ENCODE data around the gene USP27X. TPM values are rescaled to one million over a fixed set of nuclear protein-coding genes. Genes with fewer than 3 reads are reported as not detected.

The USP27X gene
- total RNA-seq, 4 donors from 2014 or later, result 3.1 to 5.0 (median 4.6) TPM

DNA sequence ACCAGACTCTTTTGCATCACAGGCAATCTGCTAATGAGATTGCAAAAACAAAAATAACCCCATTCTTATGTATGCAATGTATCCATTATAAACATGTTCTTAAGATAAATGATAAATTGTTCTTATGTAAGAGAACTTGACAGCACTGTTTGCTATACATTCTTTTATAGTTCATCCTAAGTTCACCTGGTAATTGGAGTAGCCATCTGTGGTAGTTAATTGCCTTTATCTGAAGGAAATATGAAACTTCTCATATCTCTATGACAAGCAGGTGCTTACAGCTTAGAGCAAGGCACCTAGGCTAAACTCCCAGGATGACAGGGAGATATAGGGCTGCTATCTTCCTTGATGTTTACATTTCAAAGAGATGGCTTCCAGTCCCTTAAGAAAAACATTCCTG, 21.8 kb downstream of the USP27X start:
- Histone ChIP-seq H3K4me1 (no peaks in the 10 kb centered on the region), H3K36me3 (no peaks in the 10 kb centered on the region), H3K4me3 (no peak overlapping the region), H3K9me3 (no peaks in the 10 kb centered on the region), H3K27ac (no peak overlapping the region), H3K27me3 (peaks cover 7% of the 10 kb centered on the region)
- TF ChIP-seq POLR2AphosphoS5 (IDR thresholded peaks at IDR 0.05) (no peak), POLR2A (IDR thresholded peaks at IDR 0.05) (no peak), EP300 (IDR thresholded peaks at IDR 0.05) (no peak)
- TF ChIP-seq, protein P1, sequence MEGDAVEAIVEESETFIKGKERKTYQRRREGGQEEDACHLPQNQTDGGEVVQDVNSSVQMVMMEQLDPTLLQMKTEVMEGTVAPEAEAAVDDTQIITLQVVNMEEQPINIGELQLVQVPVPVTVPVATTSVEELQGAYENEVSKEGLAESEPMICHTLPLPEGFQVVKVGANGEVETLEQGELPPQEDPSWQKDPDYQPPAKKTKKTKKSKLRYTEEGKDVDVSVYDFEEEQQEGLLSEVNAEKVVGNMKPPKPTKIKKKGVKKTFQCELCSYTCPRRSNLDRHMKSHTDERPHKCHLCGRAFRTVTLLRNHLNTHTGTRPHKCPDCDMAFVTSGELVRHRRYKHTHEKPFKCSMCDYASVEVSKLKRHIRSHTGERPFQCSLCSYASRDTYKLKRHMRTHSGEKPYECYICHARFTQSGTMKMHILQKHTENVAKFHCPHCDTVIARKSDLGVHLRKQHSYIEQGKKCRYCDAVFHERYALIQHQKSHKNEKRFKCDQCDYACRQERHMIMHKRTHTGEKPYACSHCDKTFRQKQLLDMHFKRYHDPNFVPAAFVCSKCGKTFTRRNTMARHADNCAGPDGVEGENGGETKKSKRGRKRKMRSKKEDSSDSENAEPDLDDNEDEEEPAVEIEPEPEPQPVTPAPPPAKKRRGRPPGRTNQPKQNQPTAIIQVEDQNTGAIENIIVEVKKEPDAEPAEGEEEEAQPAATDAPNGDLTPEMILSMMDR (IDR thresholded peaks at IDR 0.05), result no peak
- ATAC-seq, result no peak

DNA sequence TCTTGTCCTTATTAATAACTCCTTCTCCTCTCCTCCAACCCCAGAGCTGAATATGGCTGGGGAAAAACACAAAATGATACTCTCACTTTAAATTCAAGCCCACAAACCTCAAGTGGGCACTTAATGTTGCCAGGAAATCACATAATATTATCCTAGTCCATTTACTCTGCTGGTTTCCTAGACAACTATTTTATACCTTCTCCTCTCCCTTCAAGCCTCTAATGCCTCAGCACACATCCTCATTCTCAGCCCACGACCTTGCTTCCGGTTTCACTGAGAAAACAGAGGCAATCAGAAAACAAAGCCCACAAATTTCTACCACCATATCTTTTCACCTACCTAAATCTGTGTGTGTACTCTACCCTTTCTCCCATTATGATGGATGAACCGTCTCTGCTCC, 31.1 kb downstream of the USP27X start:
- Histone ChIP-seq H3K27ac (no peak overlapping the region), H3K4me3 (no peak overlapping the region), H3K4me1 (no peaks in the 10 kb centered on the region), H3K27me3 (no peaks in the 10 kb centered on the region), H3K36me3 (no peaks in the 10 kb centered on the region), H3K9me3 (no peaks in the 10 kb centered on the region)
- TF ChIP-seq POLR2A (IDR thresholded peaks at IDR 0.05) (no peak), EP300 (IDR thresholded peaks at IDR 0.05) (no peak), POLR2AphosphoS5 (IDR thresholded peaks at IDR 0.05) (no peak)
- TF ChIP-seq, protein P1 (IDR thresholded peaks at IDR 0.05), result no peak
- ATAC-seq, result no peak
- WGBS, 2 donors (ENCODE audit: low coverage in 1 of 2), result 27 to 60% methylated on average over 3 of the region's 3 CpGs

DNA sequence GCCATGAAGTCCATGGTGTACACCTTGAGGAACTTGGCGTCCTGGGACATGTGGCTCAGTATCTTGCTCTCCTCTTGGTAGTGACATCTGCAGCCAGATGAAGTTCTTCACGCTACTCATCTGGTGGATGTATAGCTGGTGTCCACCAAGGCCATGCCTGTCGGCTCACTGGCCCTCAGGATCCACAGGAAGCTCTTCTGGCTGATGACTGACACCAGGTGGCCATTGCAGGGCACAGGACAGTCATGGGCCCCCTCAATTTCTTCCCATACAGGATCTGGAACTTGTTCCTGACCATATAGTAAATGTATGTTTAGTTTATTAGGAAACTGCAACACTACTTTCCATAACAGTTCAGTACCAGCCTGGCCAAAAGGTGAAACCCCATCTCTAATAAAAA, 32.8 kb downstream of the USP27X start:
- no peak overlapping the region for H3K4me3 ChIP-seq
- H3K9me3 ChIP-seq, result no peaks in the 10 kb centered on the region
- ATAC-seq, result no peak
- TF ChIP-seq POLR2AphosphoS5 (IDR thresholded peaks at IDR 0.05), result no peak
- no peak for TF ChIP-seq POLR2A (IDR thresholded peaks at IDR 0.05)
- TF ChIP-seq, protein P1 (IDR thresholded peaks at IDR 0.05), result no peak
- H3K36me3 ChIP-seq, result no peaks in the 10 kb centered on the region
- no peaks in the 10 kb centered on the region for H3K27me3 ChIP-seq
- no peak overlapping the region for H3K27ac ChIP-seq
- H3K4me1 ChIP-seq, result no peaks in the 10 kb centered on the region
- WGBS, 2 donors (ENCODE audit: low coverage in 1 of 2), result no CpG with 5 or more reads among the region's 3 CpGs

DNA sequence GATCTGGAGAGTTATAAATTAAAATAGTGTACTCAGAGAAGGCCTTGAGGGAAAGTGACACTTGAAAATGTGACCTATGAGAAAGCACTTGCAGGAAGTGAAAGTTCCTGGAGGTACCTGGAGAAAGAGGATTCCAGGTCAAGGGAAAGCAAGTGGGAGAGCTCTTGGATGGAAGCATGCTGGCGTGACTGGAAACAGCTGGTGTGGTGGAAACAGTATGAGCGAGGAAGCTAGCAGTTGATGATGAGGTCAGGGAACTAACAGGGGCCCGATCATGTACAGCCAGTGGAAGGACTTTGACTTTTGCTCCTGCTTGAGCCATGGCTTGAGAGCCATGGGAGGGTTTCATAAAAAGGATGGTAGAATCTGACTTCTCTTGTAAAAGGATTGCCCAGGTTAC, 33.6 kb downstream of the USP27X start:
- no peak overlapping the region for H3K27ac ChIP-seq
- no peaks in the 10 kb centered on the region for H3K9me3 ChIP-seq
- TF ChIP-seq, protein P1 (IDR thresholded peaks at IDR 0.05), result no peak
- TF ChIP-seq POLR2AphosphoS5 (IDR thresholded peaks at IDR 0.05), result no peak
- no peak for TF ChIP-seq POLR2A (IDR thresholded peaks at IDR 0.05)
- no peak for TF ChIP-seq EP300 (IDR thresholded peaks at IDR 0.05)
- ATAC-seq, result no peak
- no peak overlapping the region for H3K4me3 ChIP-seq
- no peaks in the 10 kb centered on the region for H3K4me1 ChIP-seq
- WGBS, 2 donors (ENCODE audit: low coverage in 1 of 2), result 23 to 76% methylated on average over 2 to 3 of the region's 3 CpGs
- no peaks in the 10 kb centered on the region for H3K36me3 ChIP-seq
- H3K27me3 ChIP-seq, result no peaks in the 10 kb centered on the region

DNA sequence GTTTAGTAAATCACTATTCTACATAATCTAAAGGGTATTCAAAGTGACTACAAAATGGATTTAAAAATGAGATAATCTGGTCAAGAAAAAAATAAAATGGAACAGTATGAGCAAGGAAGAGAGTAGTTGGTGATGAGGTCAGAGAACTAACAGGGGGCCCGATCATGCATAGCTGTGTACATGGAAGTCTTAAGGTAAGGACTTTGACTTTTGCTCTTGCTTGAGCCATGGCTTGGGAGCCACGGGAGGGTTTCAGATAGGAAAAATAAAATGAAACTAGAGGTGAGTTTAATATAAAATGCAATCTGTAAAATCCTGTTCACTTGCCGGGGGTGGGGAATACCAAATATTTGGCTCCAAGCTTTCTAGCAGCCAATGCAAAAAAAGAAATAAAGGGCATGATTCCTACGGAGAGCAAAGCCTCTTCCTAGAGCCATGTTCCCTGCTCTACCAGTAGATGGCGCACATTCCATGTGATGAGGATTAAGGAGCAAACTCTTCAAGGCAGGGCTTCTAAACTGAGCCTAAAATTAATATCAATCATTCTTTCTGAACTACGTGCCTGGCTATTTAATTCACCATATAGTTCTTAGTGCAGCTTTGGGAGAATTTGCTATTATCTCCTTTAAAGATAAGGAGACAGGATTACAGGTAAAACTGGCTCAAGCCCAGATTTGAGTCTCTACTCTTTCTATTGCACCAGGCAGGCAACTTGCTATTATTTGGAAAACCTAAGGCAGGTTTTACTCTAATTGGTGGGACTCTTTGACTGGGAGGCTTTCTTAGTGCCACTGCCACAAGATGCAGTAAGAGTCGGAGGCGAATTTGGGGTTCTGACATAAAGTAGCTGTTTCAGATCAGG, 36.3 kb downstream of the USP27X start:
- TF ChIP-seq, protein P1 (IDR thresholded peaks at IDR 0.05), result peak; percentile 52 to 84 (median 62)
- TF ChIP-seq EP300 (IDR thresholded peaks at IDR 0.05), result no peak
- Histone ChIP-seq H3K27me3 (no peaks in the 10 kb centered on the region), H3K27ac (no peak overlapping the region), H3K4me1 (peaks cover 0 to 8% (median 0%) of the 10 kb centered on the region in 3 donors), H3K4me3 (no peak overlapping the region), H3K9me3 (no peaks in the 10 kb centered on the region), H3K36me3 (no peaks in the 10 kb centered on the region)
- 21 to 25% methylated on average over 3 to 7 of the region's 8 CpGs for WGBS, 2 donors (ENCODE audit: low coverage in 1 of 2)
- ATAC-seq, result peak; percentile 72
